HG03066 (cell line): Measurements from ENCODE around the gene IQGAP2.

Source experiments
- ATAC-seq: cut with Tn5 transposase; IDR thresholded peaks from one replicate; pipeline ENCODE4 v1.9.1; 2021; ENCODE audit warnings: low read depth; ENCODE audit not compliant: unreplicated experiment

The IQGAP2 gene

DNA sequence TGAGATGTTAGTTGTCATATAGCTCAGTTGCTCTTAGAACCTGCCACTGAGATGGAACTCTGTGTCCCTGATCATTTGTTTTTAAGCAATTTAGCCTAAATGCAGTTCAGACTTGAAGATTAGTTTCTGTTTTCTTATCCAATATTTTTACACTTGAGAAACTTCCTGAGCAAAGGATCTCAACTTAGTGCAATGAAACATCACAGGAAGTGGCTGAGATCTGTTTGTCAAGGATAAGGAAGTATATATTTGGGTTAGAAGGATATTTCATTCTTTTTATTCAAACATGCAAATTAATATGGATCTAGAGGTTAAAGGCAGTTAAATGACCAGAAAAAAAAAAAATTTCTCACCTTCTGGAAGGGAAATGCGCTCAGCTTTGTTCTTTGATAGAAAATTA, 293.2 kb downstream of the IQGAP2 start:
- ATAC-seq: no peak

DNA sequence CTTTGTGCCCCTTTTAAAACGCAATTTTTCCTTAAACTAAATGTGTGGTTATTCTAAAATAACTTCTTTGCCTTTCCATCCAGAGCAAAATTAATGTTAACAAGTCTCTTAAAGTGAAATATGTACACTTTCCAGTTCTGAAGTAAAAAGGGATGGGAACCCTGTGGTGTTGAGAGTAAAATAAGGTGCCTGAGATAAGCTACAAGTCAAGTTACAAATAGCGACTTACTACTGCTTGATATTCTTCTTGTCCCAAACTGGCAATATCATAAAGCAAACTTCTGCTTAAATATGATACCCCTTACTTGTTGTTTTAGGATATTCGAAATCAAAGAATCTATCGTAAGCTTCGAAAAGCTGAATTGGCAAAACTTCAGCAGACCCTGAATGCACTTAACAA, 294.6 kb downstream of the IQGAP2 start:
- ATAC-seq: no peak

DNA sequence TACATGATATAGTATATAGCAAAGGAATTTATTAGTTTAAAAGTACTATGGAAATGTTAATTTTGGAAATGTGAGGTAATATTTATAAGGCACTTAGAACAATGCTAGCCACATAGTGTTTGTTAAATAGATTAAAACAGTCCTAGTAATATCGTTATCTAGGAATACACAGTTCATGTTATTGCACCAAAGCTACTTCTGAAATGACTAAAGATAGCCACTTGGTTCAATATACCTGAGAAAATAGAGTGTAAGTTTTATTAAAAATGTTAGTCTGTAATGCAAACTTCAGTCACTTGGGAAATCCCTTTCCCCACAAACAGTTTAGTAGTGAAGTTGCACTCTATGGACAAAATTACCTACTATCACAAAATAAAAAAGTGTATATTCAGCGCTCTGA, 297.5 kb downstream of the IQGAP2 start:
- ATAC-seq: no peak

GRCh38 chr5:76701298-76701697, 298.2 kb downstream of the IQGAP2 start:
- no peak for ATAC-seq

- no peak for ATAC-seq
Measured at GRCh38 chr5:76703707-76704106, 300.6 kb downstream of the IQGAP2 start.

DNA sequence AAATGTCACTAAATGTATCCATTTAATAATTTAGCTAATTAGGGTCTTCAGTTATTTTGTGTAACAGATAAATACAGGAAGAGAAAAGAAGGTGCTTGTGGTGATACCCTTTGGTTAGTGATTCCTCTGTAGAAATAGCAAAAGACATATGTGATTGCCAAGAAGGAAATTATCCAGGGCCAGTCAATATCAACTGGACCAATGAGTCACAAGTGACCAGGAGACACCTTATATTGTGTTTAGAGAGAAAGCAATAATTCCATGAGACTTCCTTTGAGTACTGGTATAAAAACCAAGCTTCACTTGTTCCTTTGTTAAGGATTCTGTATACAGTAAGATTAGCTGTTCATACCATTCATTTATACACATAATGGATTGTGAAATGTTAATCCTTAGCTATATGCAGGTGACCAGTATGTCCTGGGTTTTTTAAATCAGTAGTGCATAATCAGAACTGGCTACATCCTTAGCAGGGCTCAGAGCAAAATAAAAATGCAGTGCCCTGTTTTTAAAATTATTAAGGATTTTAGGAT, 301.1 kb downstream of the IQGAP2 start:
- ATAC-seq: no peak

- no peak for ATAC-seq
Measured at GRCh38 chr5:76705574-76705973, 302.5 kb downstream of the IQGAP2 start.

- no peak for ATAC-seq
Measured at GRCh38 chr5:76709762-76710161, 306.7 kb downstream of the IQGAP2 start.

DNA sequence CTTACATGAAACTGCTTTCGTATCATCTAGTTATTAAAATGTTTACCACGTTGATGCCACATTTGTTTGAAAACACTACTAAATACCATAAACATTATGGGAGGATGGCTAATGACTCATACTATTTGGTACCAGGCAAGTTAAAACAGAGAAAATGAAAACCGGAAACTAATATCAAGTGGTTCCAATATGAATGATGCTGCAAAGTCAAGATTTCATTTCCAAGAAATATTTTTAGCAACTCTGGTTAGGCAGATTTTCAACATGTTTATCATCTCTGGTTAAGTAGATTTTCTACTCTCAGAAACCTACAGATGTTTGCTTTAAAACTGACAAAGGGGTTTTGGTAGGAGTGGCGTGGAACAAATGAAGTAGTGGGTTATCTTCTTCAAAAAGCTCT, 307.9 kb downstream of the IQGAP2 start:
- ATAC-seq: peak; percentile 44

DNA sequence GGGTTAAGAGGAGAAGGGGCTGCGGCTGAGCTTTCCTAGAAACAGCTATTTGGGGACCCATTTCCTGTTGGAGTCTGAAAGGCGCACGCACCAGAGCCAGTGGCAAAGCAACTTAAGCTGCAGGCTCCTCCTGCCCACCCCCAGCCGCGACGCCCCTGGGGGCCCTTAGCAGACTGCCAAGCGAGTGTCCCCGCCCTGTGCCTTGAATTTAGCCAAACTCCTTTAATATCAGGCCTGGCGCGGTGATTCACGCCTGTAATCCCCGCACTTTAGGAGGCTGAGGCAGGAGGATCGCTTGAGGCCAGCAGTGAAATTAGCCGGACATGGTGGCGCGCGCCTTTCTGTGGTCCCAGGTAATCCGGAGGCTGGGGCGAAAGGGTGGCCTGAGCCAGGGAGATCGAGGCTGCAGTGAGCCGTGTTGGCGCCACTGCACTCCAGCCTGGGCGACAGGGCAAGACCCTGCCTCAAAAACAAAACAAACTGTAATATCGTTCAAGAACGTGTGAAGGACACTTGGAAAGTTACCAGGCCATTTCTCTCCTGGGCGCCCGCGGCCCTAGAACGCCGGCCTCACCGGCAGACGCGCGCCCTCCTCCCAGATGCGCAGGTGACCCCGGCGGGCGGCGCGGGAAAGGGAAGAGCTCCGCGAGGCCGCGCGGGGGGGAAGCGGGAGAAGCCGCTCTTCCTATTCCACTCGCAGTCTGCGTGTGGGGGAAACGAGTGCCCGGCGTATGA, 311.8 kb downstream of the IQGAP2 start:
- ATAC-seq: no peak

DNA sequence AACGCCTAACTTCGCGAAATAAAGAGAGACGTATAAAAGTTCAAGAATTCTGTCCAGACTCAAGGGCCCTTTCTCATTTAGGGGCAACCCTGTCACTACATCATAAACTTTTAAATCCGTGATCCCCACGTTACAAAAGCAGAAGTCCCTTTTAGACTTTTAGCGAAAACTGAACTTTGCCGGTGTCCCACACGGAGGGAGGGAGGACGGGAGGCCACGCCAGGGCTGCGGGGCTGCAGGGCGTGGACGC, 312.3 kb downstream of the IQGAP2 start:
- ATAC-seq: no peak

DNA sequence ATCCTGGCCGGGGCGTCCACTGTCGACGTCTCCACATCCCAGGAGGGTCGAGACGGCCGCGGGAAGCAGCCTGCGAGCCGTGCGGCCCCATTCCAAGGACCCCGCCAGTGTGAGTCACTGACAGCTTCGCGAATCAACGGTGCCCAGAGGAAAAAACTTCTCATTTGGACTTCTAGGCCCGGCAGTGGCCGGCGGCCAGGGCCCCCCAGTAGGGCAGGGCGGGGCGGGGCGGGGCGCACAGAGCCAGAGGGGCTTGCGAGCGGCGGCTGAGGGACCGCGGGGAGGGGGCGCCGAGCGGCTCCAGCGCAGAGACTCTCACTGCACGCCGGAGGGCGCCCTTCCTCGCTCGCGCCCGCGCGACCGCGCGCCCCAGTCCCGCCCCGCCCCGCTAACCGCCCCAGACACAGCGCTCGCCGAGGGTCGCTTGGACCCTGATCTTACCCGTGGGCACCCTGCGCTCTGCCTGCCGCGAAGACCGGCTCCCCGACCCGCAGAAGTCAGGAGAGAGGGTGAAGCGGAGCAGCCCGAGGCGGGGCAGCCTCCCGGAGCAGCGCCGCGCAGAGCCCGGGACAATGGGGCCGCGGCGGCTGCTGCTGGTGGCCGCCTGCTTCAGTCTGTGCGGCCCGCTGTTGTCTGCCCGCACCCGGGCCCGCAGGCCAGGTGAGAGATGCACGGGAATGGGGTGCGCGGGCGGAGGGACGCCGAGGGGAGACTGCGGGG, 312.8 kb downstream of the IQGAP2 start, which contains the start of gene F2R:
F2R (plus strand) TSS at position 391 of the 720 bp plus-strand sequence; CDS start at position 573, 182 bp downstream.
- peak; percentile 66 for ATAC-seq

- no peak for ATAC-seq
Measured at GRCh38 chr5:76716456-76717157, 313.5 kb downstream of the IQGAP2 start.

- ATAC-seq: no peak
Measured at GRCh38 chr5:76717222-76718083, 314.4 kb downstream of the IQGAP2 start.

- no peak for ATAC-seq
Measured at GRCh38 chr5:76718381-76718832, 315.3 kb downstream of the IQGAP2 start.

GRCh38 chr5:76718880-76719279, 315.8 kb downstream of the IQGAP2 start:
- ATAC-seq: no peak

DNA sequence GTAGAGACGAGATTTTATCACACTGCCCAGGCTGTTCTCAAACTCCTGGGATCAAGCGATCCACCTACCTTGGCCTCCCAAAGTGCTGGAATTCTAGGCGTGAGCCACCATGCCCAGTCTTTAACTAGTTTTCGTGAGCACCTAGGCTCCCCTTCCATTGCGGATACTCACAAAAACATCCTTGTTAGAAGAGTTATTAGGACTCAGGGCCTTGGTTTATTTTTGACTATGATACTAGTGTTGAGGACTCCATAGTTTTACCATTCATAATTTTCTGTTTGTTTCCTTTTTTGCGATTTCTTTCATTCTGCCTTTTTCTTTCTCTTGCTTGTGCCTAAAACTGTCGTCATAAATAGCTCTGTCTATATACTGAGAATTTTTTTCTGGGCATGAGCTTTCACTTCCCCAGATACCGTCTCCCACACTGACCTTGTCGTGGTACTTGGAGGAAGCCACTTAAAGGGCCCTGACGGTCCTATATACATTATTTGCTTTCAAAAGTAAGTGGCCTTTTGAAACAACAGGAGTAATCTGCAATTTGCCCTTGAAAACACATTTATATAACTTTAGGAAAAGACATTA, 318.0 kb downstream of the IQGAP2 start:
- ATAC-seq: peak; percentile 97

GRCh38 chr5:76723266-76723665, 320.2 kb downstream of the IQGAP2 start:
- ATAC-seq: no peak

DNA sequence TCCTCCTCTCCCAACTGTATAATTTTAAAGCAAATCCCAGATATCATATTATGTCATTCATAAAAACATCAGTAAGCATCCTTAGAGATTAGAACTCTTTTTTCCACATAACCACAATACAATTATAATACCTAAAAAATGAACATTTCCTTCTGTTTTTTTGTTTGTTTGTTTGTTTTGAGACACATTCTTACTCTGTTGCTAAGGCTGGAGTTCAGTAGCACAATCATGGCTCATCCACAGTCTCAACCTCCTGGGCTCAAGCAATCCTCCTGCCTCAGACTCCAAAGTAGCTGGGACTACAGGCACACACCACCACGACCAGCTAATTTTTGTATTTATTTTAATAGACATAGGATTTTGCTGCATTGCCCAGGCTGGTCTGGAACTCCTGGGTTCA, 320.8 kb downstream of the IQGAP2 start:
- ATAC-seq: no peak

DNA sequence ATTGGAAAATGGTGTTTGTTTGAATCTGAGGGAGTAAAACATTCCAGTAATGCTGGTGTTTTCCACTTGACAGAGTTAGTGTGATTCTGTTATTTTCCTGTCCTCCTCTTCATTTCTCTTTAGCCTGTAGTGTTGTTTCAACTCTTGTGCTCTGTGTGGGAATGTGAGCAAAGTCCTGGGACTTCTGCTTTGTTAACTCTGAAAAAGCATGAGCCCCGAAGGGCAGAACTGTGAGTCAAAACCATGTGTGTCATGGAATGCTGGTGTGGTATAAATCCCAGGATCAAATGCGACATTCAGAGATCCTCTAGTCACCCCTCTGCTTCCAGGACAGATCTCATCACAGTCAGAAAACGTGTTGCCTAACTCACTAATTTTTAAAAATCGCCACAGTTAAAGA, 321.8 kb downstream of the IQGAP2 start:
- ATAC-seq: no peak
